Measurements from ENCODE around the gene GRN.

GRCh38 chr17:44383363-44383762 lies 38.3 kb downstream of the GRN start:
- TF ChIP-seq CTCF (IDR thresholded peaks at IDR 0.05; ENCODE audit: borderline replicate concordance, extremely low read depth, low read length, poor library complexity, severe bottlenecking) (no peak), EZH2 (IDR thresholded peaks at IDR 0.05; ENCODE audit: borderline replicate concordance, low read depth, low read length, severe bottlenecking) (no peak)
